GM21360 (cell line): ENCODE data around the gene FXYD6.

Experiments
- ATAC-seq: cut with Tn5 transposase; IDR thresholded peaks from one replicate; pipeline ENCODE4 v1.9.1; 2021; ENCODE audit warnings: mild to moderate bottlenecking, moderate library complexity; ENCODE audit not compliant: unreplicated experiment

Gene FXYD6

DNA sequence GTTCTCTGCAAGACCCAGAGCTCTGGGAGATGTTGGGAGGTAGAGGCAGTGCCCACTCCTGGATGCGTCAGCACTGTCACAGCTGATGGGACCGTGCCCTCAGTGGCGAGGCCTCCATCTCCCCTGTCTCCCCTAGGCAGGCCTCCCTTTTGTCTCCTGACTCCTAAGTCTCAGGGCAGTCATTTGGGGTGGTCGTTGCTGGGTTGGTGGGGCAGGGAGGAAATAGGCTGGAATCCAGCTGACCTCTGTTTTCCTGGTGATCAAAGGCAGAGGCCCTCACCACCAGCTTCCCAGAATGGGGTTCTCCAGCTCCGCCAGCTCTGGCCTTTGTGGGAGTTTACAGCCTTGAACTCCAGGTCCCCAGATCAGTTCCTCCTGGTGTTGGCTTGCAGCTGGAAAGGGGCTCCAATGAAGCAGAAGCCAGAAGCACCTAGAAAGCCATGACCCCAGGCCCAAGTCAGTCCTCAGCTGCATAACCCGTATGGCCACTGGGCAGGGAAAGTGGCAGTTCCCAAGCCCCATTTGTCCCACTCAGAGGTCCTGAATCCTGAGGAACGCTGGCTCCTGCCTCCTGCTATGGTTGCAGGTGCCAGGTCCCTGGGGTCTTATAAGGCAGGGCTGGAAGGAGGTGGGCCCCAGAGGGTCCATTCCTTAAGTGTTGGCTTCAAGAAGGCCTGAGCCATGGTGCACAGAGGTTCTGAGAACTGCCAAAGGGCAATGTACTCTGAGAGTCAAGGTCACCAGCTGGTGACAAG lies 44.6 kb downstream of the FXYD6 start:
- ATAC-seq: no peak

- no peak for ATAC-seq
These were observed 45.6 kb downstream of the FXYD6 start for GRCh38 chr11:117830674-117831351.

DNA sequence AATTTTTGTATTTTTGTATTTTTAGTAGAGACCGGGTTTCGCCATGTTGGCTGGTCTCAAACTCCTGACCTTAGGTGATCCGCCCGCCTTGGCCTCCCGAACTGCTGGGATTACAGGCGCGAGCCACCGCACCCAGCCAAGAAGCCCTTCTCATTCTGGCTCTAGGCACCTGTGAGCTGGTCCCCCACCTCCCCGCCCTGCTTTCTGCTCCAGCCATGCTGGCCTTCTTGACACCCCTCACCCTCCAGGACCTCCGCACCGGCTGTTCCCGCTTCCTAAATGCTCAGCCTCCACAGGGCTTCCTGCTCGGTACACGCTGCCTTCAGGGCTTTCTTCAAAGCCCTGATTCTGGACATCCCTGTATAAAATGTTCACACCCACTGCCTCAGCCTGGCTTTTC lies 46.4 kb downstream of the FXYD6 start:
- ATAC-seq: no peak

DNA sequence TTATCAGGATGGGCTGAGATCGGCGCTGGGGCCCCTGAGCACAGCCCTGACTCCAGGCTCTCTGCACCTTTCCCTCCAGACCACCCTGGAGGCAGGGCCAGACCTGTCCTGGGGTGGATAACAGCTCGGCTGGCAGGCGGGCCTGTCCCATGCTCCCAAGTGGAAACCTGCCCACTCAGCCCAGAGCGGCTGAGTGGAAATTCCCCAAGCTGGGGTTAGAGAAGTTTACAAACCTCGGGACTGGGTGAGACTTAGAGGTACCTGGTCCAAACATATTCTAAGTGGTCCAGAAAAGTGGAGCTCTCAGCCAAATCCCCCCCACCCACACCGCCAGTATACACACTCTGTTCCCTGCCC lies 47.1 kb downstream of the FXYD6 start:
- no peak for ATAC-seq

DNA sequence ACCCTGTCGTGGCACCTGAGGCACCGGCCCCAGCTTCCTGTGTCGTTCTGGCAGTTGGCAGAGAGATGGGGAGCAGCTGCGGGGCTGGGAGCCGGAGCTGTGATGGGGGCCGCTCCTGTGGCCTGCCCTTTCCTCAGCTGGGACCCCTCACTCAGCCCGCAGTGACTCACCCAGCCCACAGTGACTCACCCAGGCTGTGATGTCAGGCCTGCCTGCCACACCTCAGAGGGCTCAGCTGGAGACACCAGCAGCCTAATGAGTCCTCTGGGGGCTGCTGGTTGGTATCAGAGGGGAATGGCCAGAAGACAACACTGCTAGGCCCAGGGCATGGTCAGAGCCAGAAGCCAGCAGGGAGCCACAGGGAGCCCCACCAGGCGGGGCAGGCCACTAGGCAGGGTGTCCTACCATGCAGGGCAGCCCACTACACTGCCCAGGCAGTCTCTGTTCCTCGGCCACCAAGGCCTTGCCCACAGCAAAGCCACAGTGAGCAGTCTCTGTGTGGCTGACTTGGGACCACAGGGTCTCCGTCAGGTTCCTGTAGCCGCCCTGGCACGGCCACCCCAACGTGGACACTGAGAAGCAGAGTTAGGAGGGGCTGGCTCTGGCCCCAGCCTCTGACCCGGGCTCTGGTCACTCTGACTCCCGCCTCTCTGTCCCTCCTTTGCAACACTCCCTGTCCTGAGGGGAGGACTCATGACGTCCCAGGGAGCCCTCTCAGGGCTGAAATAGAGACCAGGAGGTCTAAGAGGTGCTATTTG lies 47.7 kb downstream of the FXYD6 start:
- no peak for ATAC-seq

GRCh38 chr11:117827521-117828511 lies 48.6 kb downstream of the FXYD6 start:
- ATAC-seq: no peak

DNA sequence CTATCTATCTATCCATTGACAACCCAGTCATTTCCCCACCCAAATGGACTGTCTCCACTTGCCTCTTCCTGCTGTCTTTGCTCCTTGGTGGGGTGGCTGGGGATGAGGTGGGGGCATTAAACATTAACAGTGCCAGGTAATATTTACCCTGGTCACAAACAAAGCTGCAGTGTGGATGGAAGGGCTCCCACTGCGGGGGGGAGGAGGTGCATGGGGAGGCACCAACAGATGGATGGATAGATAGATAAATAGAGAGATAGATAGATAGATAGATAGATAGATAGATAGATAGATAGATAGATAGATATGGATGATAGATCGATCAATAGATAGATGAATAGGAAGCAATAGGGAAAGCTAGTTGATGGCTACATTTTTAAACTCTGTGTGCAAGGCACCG lies 49.6 kb downstream of the FXYD6 start:
- no peak for ATAC-seq

GRCh38 chr11:117826190-117826570 lies 50.3 kb downstream of the FXYD6 start:
- ATAC-seq: no peak

- no peak for ATAC-seq
These were observed 50.8 kb downstream of the FXYD6 start for GRCh38 chr11:117825538-117826189.

DNA sequence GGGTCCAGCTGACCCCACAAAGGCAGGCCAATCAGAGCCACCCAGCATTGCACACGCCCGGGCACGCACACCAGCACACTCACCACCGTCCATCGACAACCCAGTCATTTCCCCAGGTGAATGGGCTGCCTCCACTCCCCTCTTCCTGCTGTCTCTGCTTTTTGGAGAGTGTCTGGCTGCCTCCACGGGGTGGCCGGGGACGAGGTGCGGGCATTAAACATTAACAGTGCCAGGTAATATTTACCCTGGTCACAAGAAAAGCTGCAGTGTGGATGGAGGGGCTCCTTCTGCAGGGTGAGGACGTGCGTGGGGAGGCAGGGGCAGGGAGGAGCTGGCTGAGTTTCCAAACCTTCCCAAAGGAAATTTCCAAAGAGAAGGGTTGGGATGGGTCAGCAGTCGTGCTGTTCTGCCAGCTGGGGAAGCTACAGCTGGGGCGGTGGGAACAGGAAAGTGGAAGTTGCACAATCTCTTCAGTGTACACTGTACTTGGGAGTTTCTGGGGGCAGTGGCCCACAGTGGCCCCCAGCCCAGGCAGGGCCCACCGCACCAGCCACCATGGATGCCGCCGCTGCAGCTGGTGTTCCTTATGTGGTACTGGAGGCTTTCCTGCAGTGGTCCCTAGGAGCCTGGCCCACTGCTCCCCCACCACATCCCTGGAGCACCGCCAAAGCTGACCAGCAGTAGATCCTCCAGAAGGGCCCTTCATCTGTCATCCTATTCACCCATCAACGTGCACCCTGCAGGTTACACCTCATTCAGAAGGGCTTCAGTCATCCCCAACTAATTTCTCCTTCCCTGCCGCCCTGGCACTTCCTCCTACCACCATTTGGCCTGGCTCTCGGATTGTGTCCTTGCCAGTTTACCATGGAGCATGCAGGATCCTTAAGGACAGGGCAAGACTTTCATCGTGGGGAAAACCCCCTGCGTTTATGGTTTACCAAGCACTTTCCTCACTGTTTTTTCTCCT lies 51.6 kb downstream of the FXYD6 start, which contains the start of gene FXYD2:
FXYD2 (minus strand) TSS at position 174 of the 967 bp plus-strand sequence; CDS start at position 108, 66 bp downstream.
- ATAC-seq: no peak

GRCh38 chr11:117823946-117824420 lies 52.5 kb downstream of the FXYD6 start:
- ATAC-seq: no peak

- ATAC-seq: no peak
These were observed 53.0 kb downstream of the FXYD6 start for GRCh38 chr11:117823294-117823945.

- ATAC-seq: no peak
These were observed 54.1 kb downstream of the FXYD6 start for GRCh38 chr11:117822074-117823033.

- ATAC-seq: no peak
These were observed 55.0 kb downstream of the FXYD6 start for GRCh38 chr11:117821431-117821830.

DNA sequence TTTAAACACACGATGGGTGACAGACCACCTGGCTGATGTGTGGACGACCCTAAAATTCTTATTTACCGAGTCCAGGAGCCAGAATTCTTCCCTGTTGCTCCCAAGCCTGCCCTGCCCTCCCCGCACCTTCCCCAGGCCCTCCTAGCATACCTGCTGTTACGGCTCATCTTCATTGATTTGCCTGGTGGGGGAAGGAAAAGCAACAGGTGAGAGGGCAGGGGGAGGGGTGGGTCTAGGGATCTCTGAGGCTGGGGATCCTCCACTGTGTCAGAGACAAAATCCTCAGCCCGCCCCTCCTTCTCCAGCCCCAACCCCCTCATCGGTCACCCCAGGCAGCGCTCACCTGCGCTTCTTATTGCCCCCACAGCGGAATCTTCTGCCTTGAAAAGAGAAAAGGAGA lies 55.9 kb downstream of the FXYD6 start:
- no peak for ATAC-seq

DNA sequence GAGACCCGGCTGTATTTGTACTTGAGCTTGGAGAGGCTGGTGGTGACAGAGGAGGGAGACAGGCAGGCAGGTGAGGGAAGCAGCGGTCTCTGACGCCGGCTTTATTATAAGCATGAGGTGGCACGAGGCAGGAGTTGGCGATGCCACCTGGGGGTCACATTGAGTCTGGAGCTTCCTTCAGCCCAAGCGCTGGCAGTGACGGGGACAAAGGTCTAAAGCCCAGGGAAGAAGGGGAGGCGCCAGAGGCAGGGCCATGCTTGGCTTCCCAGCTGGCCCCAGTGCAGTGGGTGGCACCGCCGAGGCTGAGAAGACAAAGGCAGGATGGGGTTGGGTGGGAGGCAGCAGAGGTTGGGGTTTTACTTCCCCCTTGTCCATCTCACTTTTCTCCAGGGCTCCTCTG lies 56.4 kb downstream of the FXYD6 start:
- ATAC-seq: no peak
